GM21423 (cell line): ENCODE data around the gene KANK4.

Experiments
- ATAC-seq: cut with Tn5 transposase; IDR thresholded peaks from one replicate; pipeline ENCODE4 v1.9.1; 2021; ENCODE audit warnings: mild to moderate bottlenecking, moderate library complexity; ENCODE audit not compliant: unreplicated experiment

The KANK4 gene

DNA sequence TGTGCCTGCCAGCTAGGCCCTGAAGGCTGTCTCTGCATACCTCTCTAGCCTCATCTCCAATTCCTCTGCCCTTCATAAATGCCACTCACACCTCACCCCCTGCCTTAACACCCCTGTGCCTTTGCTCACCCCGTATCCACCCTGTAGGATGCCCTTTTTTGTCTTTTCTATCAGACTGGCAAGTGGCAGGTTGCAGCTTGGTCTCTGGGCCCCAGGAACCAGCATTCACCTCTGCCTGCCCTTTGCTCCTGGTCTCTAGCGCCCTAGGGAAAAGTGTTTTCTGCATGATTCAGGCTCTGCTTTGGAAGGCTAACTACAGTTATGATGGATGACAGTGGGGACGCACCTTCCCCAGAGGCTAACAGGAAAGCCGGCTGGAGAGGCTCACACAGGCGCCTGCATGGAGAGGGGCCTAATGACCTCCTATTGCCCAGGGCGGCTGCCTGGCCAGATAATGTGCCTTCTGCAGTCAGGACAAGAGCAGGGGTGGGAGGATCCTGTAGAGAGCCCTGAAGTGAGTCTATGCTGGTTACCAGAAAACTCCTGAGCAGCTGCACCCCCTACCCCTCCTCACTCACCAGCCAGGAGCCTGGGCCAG lies 11.2 kb downstream of the KANK4 start:
- no peak for ATAC-seq

DNA sequence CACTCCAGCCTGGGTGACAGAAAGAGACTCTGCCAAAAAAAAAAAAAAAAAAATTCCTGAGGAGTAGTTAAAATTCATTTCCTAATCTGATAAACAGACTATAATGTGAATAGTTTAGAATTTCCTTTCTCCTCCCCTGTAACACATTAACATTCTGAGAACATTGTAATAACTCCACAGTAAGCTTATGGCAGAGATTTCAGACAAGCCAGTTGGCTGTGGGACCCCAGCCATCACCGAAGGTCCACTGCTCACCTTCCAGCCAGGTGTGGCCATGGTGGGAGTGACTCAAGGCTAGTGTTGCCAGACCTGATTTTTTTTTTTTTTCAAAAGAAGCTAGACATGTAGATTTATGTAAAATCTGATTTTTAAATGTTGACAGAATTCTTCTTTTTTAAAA lies 11.8 kb downstream of the KANK4 start:
- no peak for ATAC-seq

DNA sequence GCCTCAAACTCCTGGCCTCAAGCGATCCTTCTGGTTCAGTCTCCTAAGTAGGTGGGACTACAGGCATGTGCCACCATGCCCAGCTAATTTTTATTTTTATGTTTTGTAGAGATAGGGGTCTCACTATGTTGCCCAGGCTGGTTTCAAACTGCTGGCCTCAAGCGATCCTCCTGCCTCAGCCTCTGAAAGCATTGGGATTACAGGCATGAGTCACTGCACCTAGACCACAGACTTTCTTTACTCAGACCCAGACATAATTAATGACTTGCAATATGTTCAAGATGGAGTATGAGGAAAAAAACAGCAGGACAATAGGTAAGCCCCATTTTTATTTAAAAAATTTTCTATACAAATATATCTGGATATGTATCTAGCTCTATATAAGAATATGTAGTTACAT lies 13.2 kb downstream of the KANK4 start:
- ATAC-seq: no peak

DNA sequence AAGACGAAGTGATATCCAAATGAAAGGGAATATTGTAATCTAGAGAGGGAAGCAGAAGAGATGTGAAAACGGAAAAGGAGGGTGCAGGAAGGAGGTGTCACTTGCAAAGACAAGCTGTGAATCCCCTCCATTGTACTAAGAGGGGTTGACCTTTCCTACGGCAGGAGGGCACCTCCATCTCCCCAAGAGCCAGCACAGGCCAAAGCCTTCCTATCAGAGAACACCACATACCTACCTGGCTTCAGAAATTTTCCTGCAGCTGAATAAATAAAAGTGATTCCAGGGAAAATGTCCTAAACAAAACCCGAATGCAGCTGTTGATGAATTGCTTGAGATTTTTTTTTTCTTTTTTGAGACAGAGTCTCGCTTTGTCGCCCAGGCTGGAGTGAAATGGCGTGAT lies 14.3 kb downstream of the KANK4 start:
- ATAC-seq: no peak

DNA sequence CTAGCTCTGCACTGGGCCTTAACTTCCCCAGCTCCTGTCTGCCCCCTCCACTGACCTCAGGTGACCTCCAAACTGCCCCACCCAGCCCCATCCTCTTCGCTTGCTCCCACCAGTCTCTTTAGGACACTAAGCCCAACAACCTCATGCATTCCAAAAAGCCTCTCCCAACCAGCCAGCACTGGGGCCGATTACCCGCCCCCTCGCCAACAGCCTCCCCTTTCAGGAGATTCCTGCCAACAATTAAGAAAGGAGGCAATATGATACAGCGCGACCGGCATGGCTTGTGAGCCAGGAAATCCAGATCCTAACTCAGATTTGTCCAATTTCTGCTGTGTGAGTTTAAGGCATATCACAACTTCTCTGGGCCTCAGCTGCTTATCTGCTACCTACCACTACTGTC lies 14.7 kb downstream of the KANK4 start:
- no peak for ATAC-seq

GRCh38 chr1:62301726-62302390 lies 17.4 kb downstream of the KANK4 start:
- no peak for ATAC-seq

- no peak for ATAC-seq
Measured at GRCh38 chr1:62299426-62300200, 19.6 kb downstream of the KANK4 start.

GRCh38 chr1:62295921-62296491 lies 23.2 kb downstream of the KANK4 start:
- ATAC-seq: no peak

DNA sequence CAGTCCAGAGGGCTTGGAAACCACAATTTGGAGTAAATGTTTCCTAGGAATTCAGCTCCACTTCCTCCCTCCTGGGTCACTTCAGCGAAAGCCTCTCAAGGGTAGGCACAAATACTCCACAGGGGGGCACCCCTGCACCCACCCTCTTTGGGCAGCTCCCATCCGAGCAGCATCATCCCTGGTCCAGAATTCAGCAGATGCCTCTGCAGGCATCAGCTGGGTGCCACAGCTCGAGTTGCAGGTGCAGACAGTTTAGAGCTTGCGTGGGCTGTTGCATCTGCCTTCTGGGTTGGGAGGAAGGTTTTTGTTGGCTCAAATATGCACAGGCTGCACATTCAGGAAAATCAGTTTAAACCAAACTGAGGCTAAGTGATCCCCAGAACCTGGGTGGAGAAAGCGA lies 25.0 kb downstream of the KANK4 start:
- no peak for ATAC-seq

DNA sequence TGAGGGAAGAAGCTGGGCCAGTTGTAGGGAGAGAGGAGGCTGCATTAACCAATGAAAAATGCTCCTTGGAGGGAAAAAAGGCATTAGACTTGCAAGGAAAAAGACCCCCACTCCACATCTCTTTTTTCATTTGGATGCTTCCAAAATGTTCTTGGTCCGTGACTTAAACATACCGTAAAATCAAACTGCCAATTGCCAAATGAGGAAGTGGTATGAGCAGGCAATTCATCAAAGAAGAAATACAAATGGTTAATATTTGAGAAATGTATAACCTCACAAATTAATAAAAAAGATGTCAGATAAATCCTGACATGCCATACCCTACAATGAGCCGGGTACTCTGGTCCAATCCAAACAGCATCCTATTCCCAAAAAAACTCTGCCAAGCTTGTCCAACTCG lies 30.6 kb downstream of the KANK4 start:
- no peak for ATAC-seq

DNA sequence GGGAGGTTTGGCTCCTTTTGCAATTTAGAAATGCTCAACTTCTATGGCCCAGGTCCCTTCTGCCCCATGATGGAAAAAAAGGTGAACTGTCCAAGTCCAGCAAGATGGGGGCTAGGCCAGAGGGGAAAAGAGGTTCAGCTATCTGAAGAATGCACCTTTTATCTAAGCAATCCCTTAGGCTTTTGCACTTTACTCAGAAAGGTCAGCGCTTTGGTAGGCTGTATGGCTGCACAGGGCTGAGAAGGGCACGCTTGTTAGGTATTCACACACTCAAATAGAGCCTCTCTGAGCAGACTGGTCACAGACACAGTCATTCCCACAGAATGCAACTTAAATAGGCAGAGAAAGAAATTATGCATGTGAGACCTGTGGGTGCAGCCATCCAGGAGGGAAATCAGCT lies 31.0 kb downstream of the KANK4 start:
- no peak for ATAC-seq

DNA sequence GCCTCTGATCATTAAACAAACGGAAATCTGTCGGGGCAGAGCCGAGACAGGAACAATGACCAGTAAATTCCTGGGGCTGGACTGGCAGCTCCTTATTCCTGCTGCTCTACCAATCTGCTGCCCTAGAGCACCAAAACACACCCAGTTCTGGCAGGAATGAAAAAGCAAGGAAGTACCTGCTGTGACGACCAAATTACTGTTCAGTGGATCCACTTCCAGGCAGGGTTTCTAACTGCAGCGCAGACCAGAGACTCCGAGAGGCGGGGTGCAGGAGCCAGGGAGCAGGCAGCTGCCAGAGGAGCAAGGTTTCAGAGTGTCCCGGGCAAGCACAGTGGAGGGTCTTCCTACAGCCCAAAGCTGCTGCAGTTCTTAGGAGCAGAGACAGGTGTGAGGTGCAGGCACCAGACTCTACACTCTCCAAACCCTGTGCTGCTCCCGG lies 32.4 kb downstream of the KANK4 start:
- no peak for ATAC-seq

DNA sequence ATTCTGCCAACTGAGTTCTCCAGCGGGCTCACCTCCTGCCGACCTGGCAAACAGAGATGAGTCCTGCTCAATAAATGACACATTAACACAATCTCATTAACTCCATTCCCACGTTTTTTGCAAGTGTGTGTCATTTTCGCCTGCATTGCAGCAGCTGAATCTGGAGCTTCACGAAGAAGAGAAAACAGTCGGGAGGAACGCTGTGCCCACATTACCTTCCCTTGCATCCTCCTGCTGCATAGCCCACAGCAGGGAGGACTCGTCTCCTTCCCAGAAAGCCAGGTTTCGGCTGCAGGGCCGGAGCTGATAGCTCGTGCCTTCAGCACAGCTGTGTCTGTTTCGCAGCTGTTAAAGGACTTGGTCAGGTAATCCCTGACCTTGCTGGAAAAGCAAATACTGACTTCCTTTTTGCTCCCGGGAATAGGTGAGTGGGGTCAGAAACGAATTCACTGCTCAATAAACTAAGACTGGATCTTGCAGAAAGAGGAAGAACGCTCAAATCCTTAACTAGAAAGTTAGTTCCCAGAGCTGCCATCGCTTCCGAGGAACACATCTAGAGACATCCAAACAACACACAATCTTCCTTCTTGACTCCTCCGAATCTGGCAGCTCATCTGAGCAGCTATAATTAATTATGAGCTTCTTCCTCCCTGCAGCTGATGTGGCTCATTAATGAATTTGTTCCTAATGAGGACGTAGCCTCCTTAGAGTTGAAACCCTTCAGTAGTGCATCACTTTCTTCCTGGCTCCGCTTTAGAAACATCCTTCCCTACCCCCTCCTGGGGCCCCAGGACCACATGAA lies 33.0 kb downstream of the KANK4 start:
- ATAC-seq: no peak

DNA sequence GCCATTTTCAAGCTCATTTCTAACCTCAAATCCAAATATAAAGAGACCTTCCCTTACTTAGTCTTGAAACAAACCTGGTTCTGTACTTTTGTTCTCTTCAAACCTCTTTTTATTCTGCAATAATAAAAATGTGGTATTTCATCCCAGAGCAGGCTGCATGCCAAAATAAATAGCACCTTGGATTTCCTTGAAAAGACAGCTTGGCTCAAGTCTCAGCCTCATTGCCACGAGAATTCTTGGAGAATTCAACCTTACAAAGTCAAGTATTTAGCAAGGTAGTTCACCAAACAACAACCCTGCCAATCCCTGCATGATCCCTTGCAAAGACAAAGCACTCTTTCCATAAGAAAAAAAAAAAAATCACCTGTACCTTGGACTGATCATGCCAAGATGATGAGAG lies 33.8 kb downstream of the KANK4 start:
- no peak for ATAC-seq

DNA sequence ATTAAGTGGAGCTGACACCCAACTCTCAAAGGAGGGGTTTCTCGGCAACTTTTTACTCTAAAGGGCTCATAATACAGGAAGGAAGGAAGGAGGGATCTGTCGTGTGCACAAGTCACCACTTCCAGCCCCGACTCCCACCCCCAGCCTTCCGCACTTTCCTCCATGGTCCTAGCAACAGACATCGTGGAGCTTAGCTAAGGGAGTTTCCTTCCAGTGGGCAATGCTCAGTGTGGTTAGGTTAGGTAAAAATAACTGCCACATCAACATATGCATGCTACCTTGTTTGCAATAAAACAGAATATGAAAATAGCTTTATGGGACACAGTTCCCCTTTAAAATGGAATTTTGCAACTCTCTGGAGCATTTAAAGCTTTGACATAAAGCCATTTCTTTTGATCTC lies 35.2 kb downstream of the KANK4 start:
- no peak for ATAC-seq

DNA sequence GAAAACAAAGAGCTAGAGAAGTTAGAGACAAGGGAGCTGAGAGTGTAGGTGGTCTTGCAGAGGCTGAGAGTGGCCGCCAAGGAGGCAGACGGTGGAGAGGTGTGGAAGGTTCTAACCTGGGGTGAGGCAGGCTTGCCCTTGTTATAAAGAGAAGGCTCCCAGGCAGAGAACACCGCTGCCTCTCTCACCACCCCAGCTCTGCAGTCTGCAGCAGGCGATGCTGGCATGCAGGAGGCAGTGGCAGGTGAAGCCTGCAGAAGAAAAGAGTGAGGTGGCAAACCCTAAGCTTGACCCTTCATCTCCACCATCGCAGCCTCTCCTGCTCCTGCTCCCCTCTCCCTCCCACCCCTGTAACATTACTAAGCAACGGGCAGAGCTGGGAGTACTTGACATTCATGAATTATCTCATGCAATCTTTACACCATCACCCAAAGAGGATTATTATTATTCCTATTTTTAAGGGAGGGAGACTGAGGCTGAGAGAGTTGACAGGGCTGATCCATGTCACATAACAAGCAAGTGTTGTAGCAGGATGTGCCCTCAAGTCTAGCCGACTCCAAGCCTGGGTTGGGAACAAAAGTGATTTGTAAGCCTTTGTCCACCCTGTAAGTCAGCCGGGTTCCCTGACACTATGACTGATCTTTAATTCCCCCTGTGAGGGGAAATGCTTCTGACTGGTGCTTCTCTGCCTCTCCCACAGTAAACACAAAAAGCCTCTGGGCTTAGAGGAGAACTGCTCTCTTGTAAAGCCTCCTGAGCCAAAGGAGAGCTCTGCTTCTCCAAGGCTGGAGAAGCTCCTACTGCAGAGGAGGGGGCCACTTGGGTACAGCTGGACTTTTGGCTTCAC lies 36.1 kb downstream of the KANK4 start:
- ATAC-seq: no peak

DNA sequence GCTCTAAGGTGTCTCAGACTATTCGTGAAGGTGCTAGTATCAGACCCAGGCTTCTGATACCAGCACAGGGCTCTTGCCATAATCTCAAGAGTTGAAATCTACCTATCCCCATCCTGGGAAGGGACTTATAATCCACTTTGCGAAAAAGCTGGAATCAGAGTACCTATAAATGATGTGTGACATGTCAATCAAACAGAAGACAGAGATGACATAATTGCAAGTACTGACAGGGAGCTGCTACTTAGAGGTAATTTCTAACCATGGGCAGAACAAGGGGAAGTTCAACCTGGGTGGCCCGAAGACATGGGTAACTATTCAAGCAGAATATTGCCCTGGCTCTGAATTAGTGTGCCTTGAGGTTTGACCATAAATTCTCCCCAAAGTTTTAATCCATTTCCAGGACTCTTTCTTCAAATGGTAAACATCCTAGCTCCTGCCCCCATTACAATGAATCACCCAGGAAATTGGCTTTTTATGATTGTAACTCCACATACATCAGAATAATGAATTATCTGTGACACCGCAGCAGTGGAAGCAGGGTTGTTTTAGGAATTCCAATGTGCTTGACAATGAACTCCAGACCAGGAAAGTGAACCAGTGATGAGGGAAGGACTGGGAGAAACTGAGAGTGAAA lies 37.2 kb downstream of the KANK4 start:
- ATAC-seq: no peak

DNA sequence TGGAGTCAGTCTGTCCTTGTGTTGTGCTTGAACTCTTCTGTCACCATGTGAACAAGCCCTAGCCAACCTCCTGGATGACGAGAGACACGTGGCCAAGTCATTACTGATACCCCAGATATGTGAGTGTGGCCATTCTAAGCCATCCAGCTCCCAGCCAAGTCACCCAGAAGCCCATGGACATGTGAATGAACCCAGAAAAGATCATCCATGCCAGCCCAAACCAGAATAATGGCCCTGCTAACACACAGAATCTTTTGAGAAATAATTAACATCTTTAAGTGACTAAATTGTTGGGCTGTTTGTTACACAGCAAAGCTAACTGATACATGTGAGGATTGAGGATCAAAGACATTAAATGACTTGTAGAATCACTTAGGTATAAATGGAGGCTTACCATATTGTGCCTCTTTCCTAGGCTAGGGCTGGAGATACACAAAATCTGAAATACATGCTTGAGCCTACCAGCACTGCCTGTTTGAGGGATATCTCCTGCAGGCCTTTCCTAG lies 38.2 kb downstream of the KANK4 start:
- ATAC-seq: no peak

- no peak for ATAC-seq
Measured at GRCh38 chr1:62280150-62280549, 39.1 kb downstream of the KANK4 start.

GRCh38 chr1:62276791-62277190 lies 42.4 kb downstream of the KANK4 start:
- no peak for ATAC-seq
